ENCODE results near the gene CHCHD5. TPM values are rescaled to one million over a fixed set of nuclear protein-coding genes. Genes with fewer than 3 reads are reported as not detected.

Gene CHCHD5
- total RNA-seq, 4 donors from 2014 or later, result 11.9 to 22.0 (median 15.7) TPM

DNA sequence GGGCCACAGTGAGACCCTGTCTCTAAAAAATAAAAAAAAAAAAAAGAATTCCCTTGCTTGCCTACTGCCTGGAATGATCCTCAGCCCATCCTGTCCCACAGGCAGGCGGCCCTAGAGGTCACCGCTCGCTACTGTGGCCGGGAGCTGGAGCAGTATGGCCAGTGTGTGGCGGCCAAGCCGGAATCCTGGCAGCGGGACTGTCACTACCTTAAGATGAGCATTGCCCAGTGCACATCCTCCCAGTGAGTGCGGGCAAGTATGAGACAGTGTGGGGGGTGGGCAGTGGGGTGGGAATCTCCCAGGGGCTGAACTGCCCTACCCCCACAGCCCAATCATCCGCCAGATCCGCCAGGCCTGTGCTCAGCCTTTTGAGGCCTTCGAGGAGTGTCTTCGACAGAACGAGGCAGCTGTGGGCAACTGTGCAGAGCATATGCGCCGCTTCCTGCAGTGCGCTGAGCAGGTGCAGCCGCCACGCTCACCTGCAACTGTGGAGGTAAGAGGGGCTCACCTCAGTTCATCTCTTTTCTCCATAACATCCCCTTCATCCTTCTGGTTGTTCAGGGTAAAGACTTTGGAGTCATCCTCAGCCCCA is 1.6 kb downstream of the CHCHD5 start:
- ATAC-seq (ENCODE audit: low FRiP score) (no peak), DNase-seq (ENCODE audit: low spot score) (no peak)
- TF ChIP-seq, protein P1, sequence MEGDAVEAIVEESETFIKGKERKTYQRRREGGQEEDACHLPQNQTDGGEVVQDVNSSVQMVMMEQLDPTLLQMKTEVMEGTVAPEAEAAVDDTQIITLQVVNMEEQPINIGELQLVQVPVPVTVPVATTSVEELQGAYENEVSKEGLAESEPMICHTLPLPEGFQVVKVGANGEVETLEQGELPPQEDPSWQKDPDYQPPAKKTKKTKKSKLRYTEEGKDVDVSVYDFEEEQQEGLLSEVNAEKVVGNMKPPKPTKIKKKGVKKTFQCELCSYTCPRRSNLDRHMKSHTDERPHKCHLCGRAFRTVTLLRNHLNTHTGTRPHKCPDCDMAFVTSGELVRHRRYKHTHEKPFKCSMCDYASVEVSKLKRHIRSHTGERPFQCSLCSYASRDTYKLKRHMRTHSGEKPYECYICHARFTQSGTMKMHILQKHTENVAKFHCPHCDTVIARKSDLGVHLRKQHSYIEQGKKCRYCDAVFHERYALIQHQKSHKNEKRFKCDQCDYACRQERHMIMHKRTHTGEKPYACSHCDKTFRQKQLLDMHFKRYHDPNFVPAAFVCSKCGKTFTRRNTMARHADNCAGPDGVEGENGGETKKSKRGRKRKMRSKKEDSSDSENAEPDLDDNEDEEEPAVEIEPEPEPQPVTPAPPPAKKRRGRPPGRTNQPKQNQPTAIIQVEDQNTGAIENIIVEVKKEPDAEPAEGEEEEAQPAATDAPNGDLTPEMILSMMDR (IDR thresholded peaks at IDR 0.05), result no peak

GRCh38 chr2:112588611-112589045 is 4.2 kb downstream of the CHCHD5 start:
- ATAC-seq (ENCODE audit: low FRiP score) (no peak), DNase-seq (ENCODE audit: low spot score) (no peak)
- TF ChIP-seq, protein P1 (IDR thresholded peaks at IDR 0.05), result no peak

GRCh38 chr2:112591413-112591812 is 7.0 kb downstream of the CHCHD5 start:
- TF ChIP-seq, protein P1 (IDR thresholded peaks at IDR 0.05), result no peak
- DNase-seq (ENCODE audit: low spot score) (no peak), ATAC-seq (ENCODE audit: low FRiP score) (no peak)

GRCh38 chr2:112593736-112594135 is 9.3 kb downstream of the CHCHD5 start:
- DNase-seq (ENCODE audit: low spot score), result no peak
- no peak for ATAC-seq (ENCODE audit: low FRiP score)
- TF ChIP-seq, protein P1 (IDR thresholded peaks at IDR 0.05), result no peak

DNA sequence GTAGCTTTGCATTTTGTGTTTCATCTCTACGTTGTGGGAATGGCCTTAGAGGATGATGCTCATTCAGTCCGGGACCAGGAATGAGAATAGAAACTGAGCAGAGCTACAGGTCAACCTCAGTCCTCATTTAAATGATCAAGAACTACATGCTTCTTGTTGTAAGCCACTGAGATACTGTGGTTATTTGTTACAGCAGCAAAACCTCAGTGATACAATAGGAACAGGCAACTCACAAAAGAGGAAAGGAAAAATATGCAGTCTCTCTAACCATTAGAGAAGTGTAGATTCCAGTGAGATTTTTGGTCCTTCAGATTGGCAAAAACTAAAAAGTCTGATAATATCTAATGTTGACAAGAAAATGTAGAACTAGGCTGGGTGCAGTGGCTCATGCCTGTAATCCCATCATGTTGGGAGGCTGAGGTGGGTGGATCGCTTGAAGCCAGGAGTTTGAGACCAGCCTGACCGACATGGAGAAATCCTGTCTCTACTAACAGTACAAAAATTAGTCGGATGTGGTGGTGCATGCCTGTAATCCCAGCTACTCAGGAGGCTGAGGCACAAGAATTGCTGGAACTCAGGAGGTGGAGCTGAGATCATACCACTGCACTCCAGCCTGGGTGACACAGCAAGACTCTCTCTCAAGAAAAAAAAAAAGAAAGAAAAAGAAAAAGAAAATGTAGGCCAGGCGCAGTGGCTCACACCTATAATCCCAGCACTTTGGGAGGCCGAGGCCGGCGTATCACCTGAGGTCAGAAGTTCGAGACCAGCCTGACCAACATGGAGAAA is 13.3 kb downstream of the CHCHD5 start:
- DNase-seq (ENCODE audit: low spot score) (no peak), ATAC-seq (ENCODE audit: low FRiP score) (no peak)
- TF ChIP-seq, protein P1 (IDR thresholded peaks at IDR 0.05), result no peak

DNA sequence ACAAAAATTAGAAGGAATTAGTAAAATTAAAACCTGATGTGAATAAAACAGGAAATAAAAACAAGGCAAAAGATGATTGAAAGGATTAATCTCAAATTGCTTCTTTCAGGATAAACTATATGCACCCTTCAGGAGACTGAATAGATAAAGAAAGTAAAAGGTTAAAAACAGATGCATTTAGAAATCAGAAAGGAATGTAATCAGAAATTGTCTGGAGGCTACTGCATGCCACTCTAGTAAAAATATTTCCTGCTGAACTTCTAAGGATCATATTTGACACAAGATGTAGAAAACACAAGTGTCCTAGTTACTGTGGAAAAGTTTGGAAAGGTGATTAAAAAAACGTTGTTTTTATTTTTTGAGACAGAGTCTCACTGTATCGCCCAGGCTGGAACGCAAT is 16.2 kb downstream of the CHCHD5 start:
- TF ChIP-seq, protein P1 (IDR thresholded peaks at IDR 0.05), result no peak
- ATAC-seq (ENCODE audit: low FRiP score) (no peak), DNase-seq (ENCODE audit: low spot score) (no peak)

- ATAC-seq (ENCODE audit: low FRiP score) (no peak), DNase-seq (ENCODE audit: low spot score) (no peak)
- TF ChIP-seq, protein P1 (IDR thresholded peaks at IDR 0.05), result no peak
Observed at GRCh38 chr2:112601754-112602153, 17.3 kb downstream of the CHCHD5 start.

Data from omental fat pad (tissue), 4 donors.